ENCODE measurements around the gene MAP1A. TPM values are rescaled to one million over a fixed set of nuclear protein-coding genes. Genes with fewer than 3 reads are reported as not detected.

MAP1A gene
- total RNA-seq (1 to 10 TPM; 1.4 to 4.2 (median 2.3) TPM), total RNA-seq (1.2 to 19.4 (median 4.7) reads per million in 29 experiments)
- total RNA-seq (2013), result 1.0 TPM

GRCh38 chr15:43517354-43518196 lies at the start of gene MAP1A:
MAP1A (plus strand) TSS chr15:43517608; CDS start chr15:43521474, 3,866 bp downstream.
- ATAC-seq (replicated peaks in 1 of 4), result peak in 1 of 4 experiments; percentile 21
- no peaks in the 10 kb centered on the region for H3K36me3 ChIP-seq (ENCODE audit: control insufficient read depth in 2 of 2, extremely low read depth in 1 of 2, insufficient read depth in 1 of 2, low read length in 1 of 2)
- ChIA-PET POLR2A (interaction anchor here (0.6 kb wide), 2 partner anchors 15 to 1027 kb away, joined by 4 to 8 read pairs; no protein-coding TSS in a partner anchor), CTCF (no interaction called here)
- no peak within 1 kb of the TSS for H3K27ac Mint-ChIP-seq
- 32% methylated on average over 2 of the region's 15 CpGs for WGBS (ENCODE audit: insufficient coverage)
- peaks cover 0 to 22% of the 10 kb centered on the region in 2 experiments for H3K4me1 ChIP-seq (ENCODE audit: control insufficient read depth in 1 of 2, extremely low read depth in 1 of 2, insufficient read depth in 2 of 2, low read length in 2 of 2)
- H3K27ac ChIP-seq (ENCODE audit: low read length), result no peak within 1 kb of the TSS
- H3K27me3 Mint-ChIP-seq, result peaks cover 23 to 33% of the 10 kb centered on the region in 2 donors
- H3K9me3 Mint-ChIP-seq, result no peaks in the 10 kb centered on the region
- H3K4me1 Mint-ChIP-seq, result peaks cover 24 to 42% (median 35%) of the 10 kb centered on the region in 3 donors
- DNase-seq, result no peak
- H3K27me3 ChIP-seq (replicated peaks in 1 of 2; ENCODE audit: control insufficient read depth in 2 of 2, extremely low read depth in 1 of 2, insufficient read depth in 2 of 2, low read length in 1 of 2), result peaks cover 0 to 34% of the 10 kb centered on the region in 2 experiments
- no peaks in the 10 kb centered on the region for H3K36me3 Mint-ChIP-seq
- no peaks in the 10 kb centered on the region for H3K9me3 ChIP-seq
- H3K4me3 ChIP-seq (ENCODE audit: control insufficient read depth in 1 of 2, extremely low read depth in 1 of 2, low read length in 1 of 2), result peak within 1 kb of the TSS in 1 of 2 donors; percentile 60
- H3K4me3 Mint-ChIP-seq, result peak within 1 kb of the TSS in 2 of 3 donors; percentile 34 to 64

GRCh38 chr15:43469867-43470266 lies 47.5 kb upstream of the MAP1A start:
- 80% methylated on average over 2 of the region's 3 CpGs for WGBS (ENCODE audit: insufficient coverage)
- Histone ChIP-seq H3K27ac (ENCODE audit: low read length) (no peak overlapping the region), H3K4me3 (ENCODE audit: control insufficient read depth in 1 of 2, extremely low read depth in 1 of 2, low read length in 1 of 2) (no peak overlapping the region), H3K27me3 (replicated peaks in 1 of 2; ENCODE audit: control insufficient read depth in 2 of 2, extremely low read depth in 1 of 2, insufficient read depth in 2 of 2, low read length in 1 of 2) (no peaks in the 10 kb centered on the region), H3K36me3 (ENCODE audit: control insufficient read depth in 2 of 2, extremely low read depth in 1 of 2, insufficient read depth in 1 of 2, low read length in 1 of 2) (peaks cover 7 to 51% of the 10 kb centered on the region in 2 donors), H3K9me3 (no peaks in the 10 kb centered on the region), H3K4me1 (ENCODE audit: control insufficient read depth in 1 of 2, extremely low read depth in 1 of 2, insufficient read depth in 2 of 2, low read length in 2 of 2) (no peaks in the 10 kb centered on the region)
- H3K9me3 Mint-ChIP-seq, result no peaks in the 10 kb centered on the region
- ATAC-seq (replicated peaks in 1 of 4), result no peak
- POLR2A ChIA-PET, result interaction anchor here in 1 of 2 donors (1.0 kb wide), 1 partner anchor 41 kb away, joined by 3 read pairs; no protein-coding TSS in a partner anchor
- no peaks in the 10 kb centered on the region for H3K4me1 Mint-ChIP-seq
- H3K36me3 Mint-ChIP-seq, result peaks cover 63% of the 10 kb centered on the region
- CTCF ChIA-PET, result interaction anchor here in 1 of 2 donors (0.7 kb wide), 1 partner anchor 1383 kb away, joined by 3 read pairs; no protein-coding TSS in a partner anchor
- no peak for DNase-seq
- no peak overlapping the region for H3K27ac Mint-ChIP-seq
- H3K4me3 Mint-ChIP-seq, result no peak overlapping the region
- H3K27me3 Mint-ChIP-seq, result no peaks in the 10 kb centered on the region

- H3K4me3 Mint-ChIP-seq, result no peak overlapping the region
- no peak for DNase-seq
- POLR2A ChIA-PET, result no interaction called here
Observed at GRCh38 chr15:43471975-43472374, 45.4 kb upstream of the MAP1A start.

GRCh38 chr15:43473885-43474284 lies 43.5 kb upstream of the MAP1A start:
- no peak overlapping the region for H3K27ac Mint-ChIP-seq
- Histone ChIP-seq H3K4me1 (ENCODE audit: control insufficient read depth in 1 of 2, extremely low read depth in 1 of 2, insufficient read depth in 2 of 2, low read length in 2 of 2) (no peaks in the 10 kb centered on the region), H3K9me3 (no peaks in the 10 kb centered on the region), H3K27me3 (replicated peaks in 1 of 2; ENCODE audit: control insufficient read depth in 2 of 2, extremely low read depth in 1 of 2, insufficient read depth in 2 of 2, low read length in 1 of 2) (no peaks in the 10 kb centered on the region), H3K4me3 (ENCODE audit: control insufficient read depth in 1 of 2, extremely low read depth in 1 of 2, low read length in 1 of 2) (no peak overlapping the region), H3K27ac (ENCODE audit: low read length) (no peak overlapping the region), H3K36me3 (ENCODE audit: control insufficient read depth in 2 of 2, extremely low read depth in 1 of 2, insufficient read depth in 1 of 2, low read length in 1 of 2) (peaks cover 7 to 58% of the 10 kb centered on the region in 2 donors)
- 95% methylated on average over 17 of the region's 25 CpGs for WGBS (ENCODE audit: insufficient coverage)
- POLR2A ChIA-PET, result no interaction called here
- ATAC-seq (replicated peaks in 1 of 4), result no peak
- no peak overlapping the region for H3K4me3 Mint-ChIP-seq
- no peak for DNase-seq
- no peaks in the 10 kb centered on the region for H3K9me3 Mint-ChIP-seq
- no peaks in the 10 kb centered on the region for H3K4me1 Mint-ChIP-seq
- no peaks in the 10 kb centered on the region for H3K27me3 Mint-ChIP-seq
- peaks cover 73% of the 10 kb centered on the region for H3K36me3 Mint-ChIP-seq
- CTCF ChIA-PET, result no interaction called here

More at GRCh38 chr15:43471975-43472374, 45.4 kb upstream of the MAP1A start:
- Mint-ChIP-seq H3K36me3 (peaks cover 65% of the 10 kb centered on the region), H3K27ac (no peak overlapping the region), H3K4me1 (no peaks in the 10 kb centered on the region), H3K9me3 (no peaks in the 10 kb centered on the region), H3K27me3 (no peaks in the 10 kb centered on the region)
- no peak overlapping the region for H3K4me3 ChIP-seq (ENCODE audit: control insufficient read depth in 1 of 2, extremely low read depth in 1 of 2, low read length in 1 of 2)
- ATAC-seq (replicated peaks in 1 of 4), result no peak
- H3K27me3 ChIP-seq (replicated peaks in 1 of 2; ENCODE audit: control insufficient read depth in 2 of 2, extremely low read depth in 1 of 2, insufficient read depth in 2 of 2, low read length in 1 of 2), result no peaks in the 10 kb centered on the region
- H3K4me1 ChIP-seq (ENCODE audit: control insufficient read depth in 1 of 2, extremely low read depth in 1 of 2, insufficient read depth in 2 of 2, low read length in 2 of 2), result no peaks in the 10 kb centered on the region
- no peak overlapping the region for H3K27ac ChIP-seq (ENCODE audit: low read length)
- CTCF ChIA-PET, result no interaction called here
- peaks cover 7 to 59% of the 10 kb centered on the region in 2 donors for H3K36me3 ChIP-seq (ENCODE audit: control insufficient read depth in 2 of 2, extremely low read depth in 1 of 2, insufficient read depth in 1 of 2, low read length in 1 of 2)
- no peaks in the 10 kb centered on the region for H3K9me3 ChIP-seq

- no peak overlapping the region for H3K4me3 ChIP-seq (ENCODE audit: control insufficient read depth in 1 of 2, extremely low read depth in 1 of 2, low read length in 1 of 2)
- CTCF ChIA-PET, result interaction anchor here (1.2 to 1.7 kb wide), 4 partner anchors 28 to 31 kb away, joined by 4 to 9 read pairs (median 6); no protein-coding TSS in a partner anchor
- ATAC-seq (replicated peaks in 1 of 4), result peak in 1 of 4 experiments; percentile 49
- Mint-ChIP-seq H3K4me1 (peaks cover 11 to 17% (median 14%) of the 10 kb centered on the region in 3 donors), H3K36me3 (peaks cover 31% of the 10 kb centered on the region), H3K4me3 (no peak overlapping the region), H3K27ac (peak overlapping the region in 1 of 2 donors; percentile 29), H3K9me3 (no peaks in the 10 kb centered on the region), H3K27me3 (no peaks in the 10 kb centered on the region)
- no peaks in the 10 kb centered on the region for H3K27me3 ChIP-seq (replicated peaks in 1 of 2; ENCODE audit: control insufficient read depth in 2 of 2, extremely low read depth in 1 of 2, insufficient read depth in 2 of 2, low read length in 1 of 2)
- H3K9me3 ChIP-seq, result no peaks in the 10 kb centered on the region
- no peak overlapping the region for H3K27ac ChIP-seq (ENCODE audit: low read length)
- 92% methylated on average over 1 of the region's 4 CpGs for WGBS (ENCODE audit: insufficient coverage)
- peak in 1 of 35 experiments; percentile 52 for DNase-seq
- peaks cover 0 to 27% of the 10 kb centered on the region in 2 donors for H3K36me3 ChIP-seq (ENCODE audit: control insufficient read depth in 2 of 2, extremely low read depth in 1 of 2, insufficient read depth in 1 of 2, low read length in 1 of 2)
- H3K4me1 ChIP-seq (ENCODE audit: control insufficient read depth in 1 of 2, extremely low read depth in 1 of 2, insufficient read depth in 2 of 2, low read length in 2 of 2), result no peaks in the 10 kb centered on the region
- POLR2A ChIA-PET, result interaction anchor here (0.6 kb wide), 2 partner anchors 344 to 678 kb away, joined by 3 read pairs; no protein-coding TSS in a partner anchor
Observed at GRCh38 chr15:43483297-43484128, 33.9 kb upstream of the MAP1A start.

GRCh38 chr15:43484455-43484854 lies 33.0 kb upstream of the MAP1A start:
- CTCF ChIA-PET, result interaction anchor here (1.2 to 1.7 kb wide), 3 partner anchors 27 to 30 kb away, joined by 5 to 9 read pairs (median 8); no protein-coding TSS in a partner anchor
- no peaks in the 10 kb centered on the region for H3K9me3 Mint-ChIP-seq
- Histone ChIP-seq H3K27me3 (replicated peaks in 1 of 2; ENCODE audit: control insufficient read depth in 2 of 2, extremely low read depth in 1 of 2, insufficient read depth in 2 of 2, low read length in 1 of 2) (no peaks in the 10 kb centered on the region), H3K9me3 (no peaks in the 10 kb centered on the region), H3K4me3 (ENCODE audit: control insufficient read depth in 1 of 2, extremely low read depth in 1 of 2, low read length in 1 of 2) (no peak overlapping the region), H3K4me1 (ENCODE audit: control insufficient read depth in 1 of 2, extremely low read depth in 1 of 2, insufficient read depth in 2 of 2, low read length in 2 of 2) (peaks cover 0 to 2% of the 10 kb centered on the region in 2 experiments), H3K27ac (ENCODE audit: low read length) (no peak overlapping the region), H3K36me3 (ENCODE audit: control insufficient read depth in 2 of 2, extremely low read depth in 1 of 2, insufficient read depth in 1 of 2, low read length in 1 of 2) (peaks cover 0 to 17% of the 10 kb centered on the region in 2 donors)
- 100% methylated on average over 1 of the region's 2 CpGs for WGBS (ENCODE audit: insufficient coverage)
- no peaks in the 10 kb centered on the region for H3K27me3 Mint-ChIP-seq
- ATAC-seq (replicated peaks in 1 of 4) (no peak), DNase-seq (no peak)
- H3K27ac Mint-ChIP-seq, result peak overlapping the region in 1 of 2 donors; percentile 47
- H3K4me3 Mint-ChIP-seq, result no peak overlapping the region
- H3K36me3 Mint-ChIP-seq, result peaks cover 27% of the 10 kb centered on the region
- POLR2A ChIA-PET, result no interaction called here
- H3K4me1 Mint-ChIP-seq, result peaks cover 19 to 24% (median 22%) of the 10 kb centered on the region in 3 donors
